ENCODE measurements around the gene BCO1. TPM values are rescaled to one million over a fixed set of nuclear protein-coding genes. Genes with fewer than 3 reads are reported as not detected.

The BCO1 gene
- total and polyA plus RNA-seq, 2 of the 4 experiments (the other 2 are of a cell fraction): not detected

- Histone ChIP-seq H2BK120ac (ENCODE audit: low read depth, low read length) (no peak overlapping the region), H3K9me1 (ENCODE audit: insufficient read depth, low read length) (no peaks in the 10 kb centered on the region), H3K18ac (ENCODE audit: low read depth, low read length) (no peak overlapping the region), H2AK9ac (replicated peaks; ENCODE audit: low read depth, low read length, poor library complexity) (no peak overlapping the region), H3K4me3 (ENCODE audit: insufficient read depth, low read depth, low read length) (no peak overlapping the region), H3K79me1 (ENCODE audit: low read depth in 1 of 2, low read length in 2 of 2) (peaks cover 9% of the 10 kb centered on the region in 2 experiments), H3K14ac (replicated peaks; ENCODE audit: low read depth, low read length) (no peak overlapping the region), H4K91ac (ENCODE audit: insufficient read depth, low read depth, low read length) (no peak overlapping the region), H4K5ac (ENCODE audit: low read depth, low read length) (no peak overlapping the region), H2BK20ac (ENCODE audit: low read depth, low read length) (no peak overlapping the region), H2BK15ac (ENCODE audit: low read depth, low read length) (no peak overlapping the region), H3K4me2 (ENCODE audit: low read depth, low read length) (no peak overlapping the region), H3K23ac (ENCODE audit: low read depth, low read length) (no peak overlapping the region), H3K27me3 (ENCODE audit: control insufficient read depth, insufficient read depth, low read length) (no peaks in the 10 kb centered on the region), H3K9ac (ENCODE audit: low read depth, low read length) (no peak overlapping the region), H4K20me1 (ENCODE audit: insufficient read depth, low read length) (no peaks in the 10 kb centered on the region), H2AK5ac (ENCODE audit: low read depth, low read length) (no peak overlapping the region), H3K56ac (ENCODE audit: extremely low read depth, insufficient read depth, low read length) (no peak overlapping the region), H2BK5ac (ENCODE audit: low read depth, low read length, poor library complexity, severe bottlenecking) (no peak overlapping the region), H3K4me1 (ENCODE audit: control insufficient read depth, insufficient read depth, low read length) (no peaks in the 10 kb centered on the region), H3K9me3 (ENCODE audit: control insufficient read depth, insufficient read depth, low read length) (no peaks in the 10 kb centered on the region), H3K27ac (ENCODE audit: insufficient read depth, low read length) (no peak overlapping the region), H3K4ac (ENCODE audit: low read depth, low read length) (no peak overlapping the region), H3K36me3 (ENCODE audit: control insufficient read depth, insufficient read depth, low read length) (peaks cover 2% of the 10 kb centered on the region; the same call in 1 of the 2 replicates), H2AFZ (replicated peaks; ENCODE audit: low read length, poor library complexity) (no peak overlapping the region), H4K8ac (ENCODE audit: low read depth in 2 of 2, low read length in 2 of 2) (no peak overlapping the region)
- ChIA-PET CTCF (no interaction called here), POLR2A (ENCODE audit: unreplicated experiment) (no interaction called here)
- BruUV-seq (replicated peaks): no TSS peak
- in situ Hi-C loops (cut with MboI; ENCODE audit: low sequenced_read_pairs): no loop called here
- WGBS, 2 experiments (ENCODE audit: extremely low coverage in 2 of 2, insufficient read length in 1 of 2): no CpG with 5 or more reads among the region's 3 CpGs
- no peak for DNase-seq
- intact Hi-C loops (cut with micrococcal nuclease): no loop called here
- dilution Hi-C loops (cut with HindIII; ENCODE audit: low sequenced_read_pairs, unreplicated experiment): no loop called here
- ATAC-seq (ENCODE audit: low read depth): no peak
- TF ChIP-seq POLR2A (IDR thresholded peaks at IDR 0.05; ENCODE audit: low read depth, low read length) (no peak), MXI1 (IDR thresholded peaks at IDR 0.05; ENCODE audit: borderline replicate concordance, low read depth, low read length) (no peak), CTCF (conservative IDR thresholded peaks at IDR 0.05; ENCODE audit: low read depth, low read length) (no peak), RAD21 (IDR thresholded peaks at IDR 0.05; ENCODE audit: low read length) (no peak), MAZ (IDR thresholded peaks at IDR 0.05; ENCODE audit: borderline replicate concordance, low read depth, low read length) (no peak), CHD1 (IDR thresholded peaks at IDR 0.05; ENCODE audit: low read depth, low read length) (no peak), RCOR1 (IDR thresholded peaks at IDR 0.05; ENCODE audit: insufficient replicate concordance, low read length) (no peak), CEBPB (IDR thresholded peaks at IDR 0.05; ENCODE audit: low read depth, low read length) (no peak), RFX5 (IDR thresholded peaks at IDR 0.05; ENCODE audit: low read depth, low read length) (no peak), FOS (IDR thresholded peaks at IDR 0.05; ENCODE audit: low read depth, low read length) (no peak), SMC3 (IDR thresholded peaks at IDR 0.05; ENCODE audit: low read depth, low read length) (no peak), BHLHE40 (IDR thresholded peaks at IDR 0.05; ENCODE audit: low read depth, low read length) (no peak), NFE2L2 (IDR thresholded peaks at IDR 0.05; ENCODE audit: low read depth, low read length) (no peak), MAFK (IDR thresholded peaks at IDR 0.05; ENCODE audit: low read depth, low read length) (no peak)
- TF ChIP-seq, protein P1, sequence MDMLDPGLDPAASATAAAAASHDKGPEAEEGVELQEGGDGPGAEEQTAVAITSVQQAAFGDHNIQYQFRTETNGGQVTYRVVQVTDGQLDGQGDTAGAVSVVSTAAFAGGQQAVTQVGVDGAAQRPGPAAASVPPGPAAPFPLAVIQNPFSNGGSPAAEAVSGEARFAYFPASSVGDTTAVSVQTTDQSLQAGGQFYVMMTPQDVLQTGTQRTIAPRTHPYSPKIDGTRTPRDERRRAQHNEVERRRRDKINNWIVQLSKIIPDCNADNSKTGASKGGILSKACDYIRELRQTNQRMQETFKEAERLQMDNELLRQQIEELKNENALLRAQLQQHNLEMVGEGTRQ (IDR thresholded peaks at IDR 0.05; ENCODE audit: low read depth, low read length): no peak
- TF ChIP-seq, protein P2, sequence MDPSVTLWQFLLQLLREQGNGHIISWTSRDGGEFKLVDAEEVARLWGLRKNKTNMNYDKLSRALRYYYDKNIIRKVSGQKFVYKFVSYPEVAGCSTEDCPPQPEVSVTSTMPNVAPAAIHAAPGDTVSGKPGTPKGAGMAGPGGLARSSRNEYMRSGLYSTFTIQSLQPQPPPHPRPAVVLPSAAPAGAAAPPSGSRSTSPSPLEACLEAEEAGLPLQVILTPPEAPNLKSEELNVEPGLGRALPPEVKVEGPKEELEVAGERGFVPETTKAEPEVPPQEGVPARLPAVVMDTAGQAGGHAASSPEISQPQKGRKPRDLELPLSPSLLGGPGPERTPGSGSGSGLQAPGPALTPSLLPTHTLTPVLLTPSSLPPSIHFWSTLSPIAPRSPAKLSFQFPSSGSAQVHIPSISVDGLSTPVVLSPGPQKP (IDR thresholded peaks at IDR 0.05; ENCODE audit: borderline replicate concordance, low read depth, low read length): no peak
Measured at GRCh38 chr16:81307770-81308169, 69.3 kb downstream of the BCO1 start.

Data from IMR-90 (cell line).